ENCODE data around the gene ME3.

The ME3 gene

DNA sequence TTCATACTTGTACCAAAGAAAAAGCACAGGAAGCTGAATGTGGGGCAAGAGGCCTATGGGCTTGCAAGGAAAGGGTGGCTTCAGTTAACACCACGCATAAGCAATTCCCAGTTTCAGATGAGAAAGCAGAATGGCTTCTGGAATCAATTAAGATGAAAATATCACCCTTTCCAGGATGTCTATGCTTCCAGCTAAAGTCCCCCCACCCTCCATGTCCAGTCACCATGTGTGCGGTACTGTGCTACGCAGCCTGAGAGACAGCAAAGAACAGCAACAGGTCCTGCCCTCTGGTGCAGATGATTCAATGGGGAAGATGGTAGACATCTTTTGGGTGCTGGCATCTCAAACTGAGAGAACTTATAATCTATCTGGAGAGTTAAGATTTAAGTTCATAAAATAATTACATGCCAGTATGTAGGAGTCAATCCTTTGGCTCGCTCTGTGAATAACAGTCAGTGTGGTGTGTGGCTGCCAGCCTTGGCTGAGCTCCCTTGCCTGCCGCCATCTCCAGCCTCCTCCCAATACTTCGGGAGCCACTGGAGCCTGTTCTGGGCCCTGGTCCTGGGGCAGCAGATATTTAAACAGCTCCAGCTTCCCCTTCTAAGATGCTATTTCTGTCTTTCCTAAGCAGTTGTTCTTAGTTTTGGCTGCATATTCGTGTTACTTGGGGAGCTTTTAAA, 44.5 kb downstream of the ME3 start:
- no peak for TF ChIP-seq GATA2 (IDR thresholded peaks at IDR 0.05; ENCODE audit: low read depth, low read length)

GRCh38 chr11:86625981-86626380, 46.4 kb downstream of the ME3 start:
- TF ChIP-seq GATA2 (IDR thresholded peaks at IDR 0.05; ENCODE audit: low read depth, low read length) (no peak), GATA3 (IDR thresholded peaks at IDR 0.05; ENCODE audit: low read depth, low read length) (no peak)

DNA sequence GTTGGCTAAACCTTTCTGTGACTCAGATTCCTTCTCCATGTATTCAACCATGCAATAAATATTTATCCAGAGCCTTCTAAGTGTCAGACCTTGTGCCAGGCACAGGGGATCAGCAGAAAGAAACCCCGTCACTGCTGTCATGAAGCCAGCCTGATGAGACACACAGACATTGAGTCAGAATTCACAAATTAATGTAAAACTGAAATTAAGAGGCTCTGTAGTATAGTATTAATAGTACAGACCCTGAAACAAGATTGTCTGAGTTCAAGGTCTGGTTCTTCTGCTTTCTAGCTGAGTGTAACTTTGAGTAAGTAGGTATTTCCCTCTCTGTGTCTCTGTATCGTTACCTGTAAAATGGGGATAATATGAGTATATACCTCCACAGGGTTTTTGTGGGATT, 46.9 kb downstream of the ME3 start:
- TF ChIP-seq GATA3 (IDR thresholded peaks at IDR 0.05; ENCODE audit: low read depth, low read length): no peak
- TF ChIP-seq GATA2 (IDR thresholded peaks at IDR 0.05; ENCODE audit: low read depth, low read length): no peak

- TF ChIP-seq GATA2 (IDR thresholded peaks at IDR 0.05; ENCODE audit: low read depth, low read length) (no peak), GATA3 (IDR thresholded peaks at IDR 0.05; ENCODE audit: low read depth, low read length) (no peak)
Observed at GRCh38 chr11:86624366-86624765, 48.0 kb downstream of the ME3 start.

DNA sequence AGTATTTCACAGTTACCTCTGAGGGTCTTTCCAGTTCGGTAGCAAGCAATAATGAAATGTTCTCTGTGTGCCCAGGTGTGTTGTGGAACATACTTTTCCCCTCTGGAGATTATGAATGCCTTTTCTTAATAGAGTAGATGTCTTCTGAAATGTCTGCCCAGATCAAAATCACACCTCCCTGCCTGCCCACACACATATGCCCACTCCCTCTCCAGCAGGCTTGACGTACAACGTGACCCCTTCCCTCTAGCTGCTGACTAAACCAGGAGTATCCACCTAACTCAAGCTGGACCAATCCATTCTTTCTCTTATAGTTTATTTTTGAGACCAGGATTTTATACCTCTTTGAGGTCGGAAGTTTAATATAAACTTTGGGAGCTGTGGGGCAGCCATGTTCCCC, 48.7 kb downstream of the ME3 start:
- TF ChIP-seq GATA3 (IDR thresholded peaks at IDR 0.05; ENCODE audit: low read depth, low read length) (no peak), GATA2 (IDR thresholded peaks at IDR 0.05; ENCODE audit: low read depth, low read length) (no peak)

DNA sequence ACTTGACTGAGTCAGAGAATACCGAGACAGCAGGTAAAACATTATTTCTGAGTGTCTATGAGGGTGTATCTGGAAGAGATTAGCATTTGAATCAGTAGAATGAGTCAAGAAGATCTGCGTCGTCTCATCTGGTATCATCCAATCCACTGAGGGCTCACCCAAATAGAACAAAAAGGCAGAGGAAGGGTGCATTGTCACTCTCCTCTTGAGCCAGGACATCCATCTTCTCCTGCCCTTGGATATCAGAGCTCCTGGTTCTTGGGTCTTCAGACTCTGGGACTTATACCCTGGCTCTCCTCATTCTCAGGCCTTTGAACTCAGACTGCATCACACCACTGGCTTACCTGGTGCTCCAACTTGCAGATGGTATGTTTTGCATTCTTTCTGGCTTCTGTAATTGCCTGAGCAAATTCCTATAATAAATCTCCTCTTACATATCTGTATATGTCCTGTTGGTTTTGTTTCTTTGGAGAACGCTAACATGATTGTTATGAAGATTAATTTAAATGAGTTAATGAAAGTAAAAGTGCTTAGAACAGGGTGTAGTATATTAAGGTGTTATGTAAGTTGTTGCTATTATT, 49.3 kb downstream of the ME3 start:
- TF ChIP-seq GATA2 (IDR thresholded peaks at IDR 0.05; ENCODE audit: low read depth, low read length) (no peak), GATA3 (IDR thresholded peaks at IDR 0.05; ENCODE audit: low read depth, low read length) (no peak)

DNA sequence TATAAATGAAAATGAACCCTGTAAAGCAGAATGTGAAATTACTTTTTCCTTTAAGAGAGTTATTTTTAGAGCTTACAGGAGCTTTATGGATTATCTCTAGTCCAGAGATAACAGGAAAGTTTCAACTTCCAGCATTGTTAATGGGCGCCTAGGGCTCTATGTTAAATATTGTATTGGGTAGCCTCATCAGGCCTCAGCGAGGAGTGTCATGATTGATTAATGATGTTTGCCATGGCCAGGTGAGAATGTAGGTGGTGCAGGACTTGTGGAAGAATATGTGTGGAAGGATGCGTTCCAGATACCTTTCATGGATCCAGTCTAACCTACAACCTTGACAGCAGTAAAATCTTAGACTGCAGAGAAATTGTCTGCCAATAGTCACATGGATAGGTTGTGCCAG, 50.6 kb downstream of the ME3 start:
- TF ChIP-seq GATA2 (IDR thresholded peaks at IDR 0.05; ENCODE audit: low read depth, low read length): no peak
- no peak for TF ChIP-seq GATA3 (IDR thresholded peaks at IDR 0.05; ENCODE audit: low read depth, low read length)

DNA sequence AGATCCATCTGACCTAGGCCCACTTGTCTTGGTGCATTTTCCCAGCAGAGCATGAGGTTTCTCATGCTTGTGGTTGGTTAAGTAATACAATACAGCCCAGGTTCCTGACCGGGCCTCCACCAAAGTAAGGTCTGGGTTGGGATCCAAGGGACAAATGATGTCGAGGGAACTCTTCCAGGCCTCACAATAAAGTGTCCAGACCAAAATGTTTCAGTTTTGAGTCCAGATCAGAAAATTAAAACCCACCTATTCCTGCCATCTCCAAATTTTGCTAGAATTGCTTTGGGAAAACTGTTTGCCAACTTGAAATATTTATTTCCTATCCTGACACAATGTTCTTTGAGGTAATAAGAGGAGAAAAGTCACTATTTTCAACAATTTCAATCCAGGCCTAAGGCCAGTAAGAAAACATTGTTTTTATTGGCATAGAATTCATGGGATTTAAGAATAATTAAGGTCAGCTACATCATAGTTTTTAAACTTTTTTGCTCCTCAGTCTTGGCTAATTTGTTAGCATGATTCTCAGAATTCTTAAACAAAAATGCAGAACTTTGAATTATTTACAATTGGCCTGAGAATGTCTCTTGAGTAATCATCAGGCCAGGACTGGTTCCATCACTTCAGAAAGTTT, 51.4 kb downstream of the ME3 start:
- TF ChIP-seq GATA3 (IDR thresholded peaks at IDR 0.05; ENCODE audit: low read depth, low read length) (no peak), GATA2 (IDR thresholded peaks at IDR 0.05; ENCODE audit: low read depth, low read length) (no peak)

- TF ChIP-seq GATA2 (IDR thresholded peaks at IDR 0.05; ENCODE audit: low read depth, low read length) (no peak), GATA3 (IDR thresholded peaks at IDR 0.05; ENCODE audit: low read depth, low read length) (no peak)
Observed at GRCh38 chr11:86617502-86617901, 54.9 kb downstream of the ME3 start.

- no peak for TF ChIP-seq GATA3 (IDR thresholded peaks at IDR 0.05; ENCODE audit: low read depth, low read length)
- no peak for TF ChIP-seq GATA2 (IDR thresholded peaks at IDR 0.05; ENCODE audit: low read depth, low read length)
Observed at GRCh38 chr11:86615487-86615886, 56.9 kb downstream of the ME3 start.

DNA sequence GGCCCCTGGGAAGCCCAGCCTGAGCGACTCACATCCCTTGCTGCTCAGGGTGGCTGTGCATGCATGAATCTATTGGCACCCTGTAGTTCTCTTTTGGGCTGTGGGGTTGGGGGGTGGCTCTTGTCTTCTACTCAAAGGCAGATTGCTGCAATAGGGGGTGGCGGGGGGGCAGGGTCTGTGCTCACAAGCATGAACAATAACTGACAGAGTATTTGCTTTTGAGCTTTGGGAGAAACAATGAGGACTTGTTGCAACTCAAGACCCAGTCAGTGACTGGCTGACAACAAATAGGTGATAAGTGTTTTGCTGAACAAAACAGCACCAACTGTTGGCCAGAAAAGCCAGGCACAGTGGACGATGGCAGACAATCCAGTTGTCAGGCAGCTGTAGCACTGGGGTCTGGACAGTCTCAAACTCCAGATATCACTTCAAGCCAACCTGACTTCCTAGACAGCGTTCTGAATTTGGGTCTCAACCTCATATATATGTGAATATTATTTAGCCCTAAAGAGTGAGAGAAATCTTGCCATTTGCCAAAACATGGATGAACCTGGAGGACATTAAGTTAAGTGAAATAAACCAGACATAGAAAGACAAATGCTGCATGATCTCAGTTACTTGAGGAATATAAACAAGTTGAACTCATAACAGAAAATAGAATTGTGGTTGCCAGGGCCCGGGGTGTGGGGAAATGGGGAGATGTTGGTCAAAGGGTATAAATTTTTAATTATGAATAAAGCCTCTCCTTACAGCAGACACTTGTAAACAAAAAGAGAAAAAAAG, 61.7 kb downstream of the ME3 start:
- no peak for TF ChIP-seq GATA2 (IDR thresholded peaks at IDR 0.05; ENCODE audit: low read depth, low read length)
- TF ChIP-seq GATA3 (IDR thresholded peaks at IDR 0.05; ENCODE audit: low read depth, low read length): no peak

- TF ChIP-seq GATA3 (IDR thresholded peaks at IDR 0.05; ENCODE audit: low read depth, low read length) (no peak), GATA2 (IDR thresholded peaks at IDR 0.05; ENCODE audit: low read depth, low read length) (no peak)
Observed at GRCh38 chr11:86608251-86608799, 64.1 kb downstream of the ME3 start.

DNA sequence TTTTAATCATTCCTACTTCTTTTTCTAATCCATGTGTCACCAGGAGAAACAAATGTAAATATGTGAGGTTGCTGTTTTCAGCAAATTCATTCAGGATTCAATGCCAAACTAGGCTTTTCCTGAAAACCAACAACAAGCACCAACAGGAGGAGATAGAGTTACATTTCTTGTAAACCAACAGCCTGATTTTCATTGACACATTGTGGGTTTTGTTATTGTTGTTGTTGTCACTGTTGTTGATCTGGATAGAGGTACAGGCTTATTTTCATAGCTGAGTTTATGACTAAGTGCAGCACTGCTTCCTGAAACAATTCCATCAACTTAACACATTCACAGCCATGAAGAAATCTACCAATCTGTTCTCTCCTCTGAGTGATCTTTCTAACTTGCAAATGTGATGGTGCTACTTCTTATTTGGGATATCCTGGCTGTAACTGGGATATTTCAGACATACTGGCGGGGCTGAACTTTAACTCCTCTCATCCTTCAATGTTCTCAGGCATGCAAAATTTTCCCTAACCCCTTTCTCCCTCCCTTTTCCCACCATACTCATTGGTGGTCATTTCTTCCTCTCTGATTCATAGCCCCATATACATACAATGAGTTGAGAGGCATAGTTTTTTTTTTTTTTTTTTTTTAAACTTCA, 65.5 kb downstream of the ME3 start:
- no peak for TF ChIP-seq GATA3 (IDR thresholded peaks at IDR 0.05; ENCODE audit: low read depth, low read length)
- TF ChIP-seq GATA2 (IDR thresholded peaks at IDR 0.05; ENCODE audit: low read depth, low read length): no peak

All from SH-SY5Y (cell line).